ENCODE measurements around the gene MGAT1.

The MGAT1 gene

DNA sequence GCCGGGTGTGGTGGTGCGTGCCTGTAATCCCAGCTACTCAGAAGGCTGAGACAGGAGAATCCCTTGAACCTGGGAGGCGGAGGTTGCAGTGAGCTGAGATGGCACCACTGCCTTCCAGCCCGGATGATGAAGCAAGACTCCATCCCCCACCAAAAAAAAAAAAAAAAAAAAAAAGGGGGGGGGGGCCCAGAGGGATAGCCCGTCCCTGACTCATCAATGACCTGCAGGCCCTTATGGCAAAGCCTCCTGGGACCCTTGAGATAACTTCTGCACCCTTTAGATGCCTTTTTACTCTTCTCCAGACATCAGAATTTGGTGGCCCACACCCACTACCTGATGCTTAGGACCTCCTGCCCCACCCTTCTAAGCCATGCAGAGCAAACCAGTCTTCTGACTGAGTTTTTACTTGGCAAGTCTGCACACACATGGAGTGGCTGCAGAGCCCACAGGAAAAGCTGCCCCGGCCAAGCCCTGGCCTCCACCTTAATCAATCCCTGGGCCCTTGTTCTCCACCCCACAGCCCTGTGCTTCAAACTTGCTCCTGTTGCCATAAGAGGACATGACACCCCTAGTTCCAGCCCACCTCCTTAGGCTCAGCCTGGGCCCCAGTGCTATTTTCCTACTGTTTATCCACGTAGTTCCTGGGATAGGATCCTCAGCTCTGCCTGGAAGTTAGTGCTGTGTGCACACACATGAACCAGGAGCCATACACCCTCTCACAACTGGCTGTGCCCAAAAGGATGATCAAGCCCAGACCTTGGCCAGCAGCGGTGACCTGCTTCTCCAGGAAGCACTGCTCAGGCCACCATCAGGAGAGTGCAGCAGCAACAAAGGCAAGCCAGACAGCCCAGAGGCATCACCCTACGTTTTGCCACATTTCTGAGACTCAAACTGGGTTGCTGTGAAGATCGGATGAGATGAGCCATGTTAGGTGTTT lies 5.1 kb downstream of the MGAT1 start:
- Histone ChIP-seq H3K9ac (ENCODE audit: low read length) (peak overlapping the region; percentile 19), H3K27me3 (ENCODE audit: control insufficient read depth in 1 of 2, insufficient read depth in 1 of 2, low read length in 2 of 2) (no peaks in the 10 kb centered on the region), H3K4me1 (ENCODE audit: control insufficient read depth, insufficient read depth, low read depth, low read length) (peaks cover 39% of the 10 kb centered on the region), H3K14ac (ENCODE audit: low read length in 2 of 2) (no peak overlapping the region), H2AFZ (ENCODE audit: low read depth, low read length) (no peak overlapping the region), H4K91ac (ENCODE audit: low read length) (no peak overlapping the region), H2BK12ac (ENCODE audit: low read length in 2 of 2) (no peak overlapping the region), H3K4me2 (ENCODE audit: low read length, poor library complexity, severe bottlenecking) (no peak overlapping the region), H3K9me3 (ENCODE audit: control insufficient read depth, low read length) (no peaks in the 10 kb centered on the region), H3K79me1 (replicated peaks; ENCODE audit: low read length, poor library complexity, severe bottlenecking) (peaks cover 2% of the 10 kb centered on the region), H2BK120ac (ENCODE audit: low read depth, low read length) (no peak overlapping the region), H4K8ac (ENCODE audit: low read length) (no peak overlapping the region), H3K4ac (ENCODE audit: low read depth in 1 of 2, low read length in 2 of 2) (no peak overlapping the region), H3K23ac (ENCODE audit: low read length in 2 of 2) (no peak overlapping the region), H3K18ac (ENCODE audit: low read depth in 1 of 2, low read length in 2 of 2) (no peak overlapping the region), H3K4me3 (ENCODE audit: insufficient read depth in 1 of 2, low read depth in 1 of 2, low read length in 2 of 2) (peak overlapping the region in 1 of 2 experiments; percentile 34), H2BK15ac (ENCODE audit: low read depth, poor library complexity, severe bottlenecking) (no peak overlapping the region), H2AK5ac (ENCODE audit: low read length, severe bottlenecking) (no peak overlapping the region), H2BK5ac (ENCODE audit: low read depth, low read length, poor library complexity, severe bottlenecking) (no peak overlapping the region), H3K27ac (ENCODE audit: low read length, poor library complexity, severe bottlenecking) (no peak overlapping the region), H3K36me3 (ENCODE audit: control insufficient read depth in 1 of 2, insufficient read depth in 2 of 2, low read depth in 1 of 2, low read length in 2 of 2) (peaks cover 27 to 57% of the 10 kb centered on the region in 2 experiments)
- 81% methylated on average over 6 of the region's 10 CpGs for WGBS
- no peak for DNase-seq

DNA sequence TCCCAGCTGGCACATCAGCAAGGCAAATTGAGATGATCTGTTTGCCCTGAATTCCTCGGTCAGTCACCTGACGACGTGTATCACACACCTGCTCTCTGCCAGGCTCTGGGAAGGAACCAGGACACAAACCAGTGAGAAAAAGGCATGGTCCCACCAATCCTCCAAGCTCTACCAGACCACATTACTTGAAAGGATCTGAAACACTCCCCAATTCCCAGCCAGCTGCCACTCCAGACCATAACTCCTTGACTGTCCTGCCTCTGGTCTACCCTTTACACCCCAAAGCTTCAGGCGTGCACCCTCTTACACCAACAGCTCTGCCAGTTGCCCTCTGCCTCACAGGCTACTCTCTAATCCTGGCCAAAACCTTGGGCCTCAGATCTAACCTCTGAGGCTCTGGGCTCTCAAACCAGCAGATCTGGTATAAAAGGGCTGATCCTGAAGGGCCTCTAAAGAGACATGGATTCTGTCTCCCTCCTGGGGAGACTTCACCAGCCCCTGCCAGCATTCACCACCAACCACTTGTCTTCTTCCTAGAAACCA lies 6.8 kb downstream of the MGAT1 start:
- no peak overlapping the region for H3K14ac ChIP-seq (ENCODE audit: low read length in 2 of 2)
- no peak overlapping the region for H2AK5ac ChIP-seq (ENCODE audit: low read length, severe bottlenecking)
- no peak overlapping the region for H4K91ac ChIP-seq (ENCODE audit: low read length)
- H2BK120ac ChIP-seq (ENCODE audit: low read depth, low read length), result no peak overlapping the region
- H2BK5ac ChIP-seq (ENCODE audit: low read depth, low read length, poor library complexity, severe bottlenecking), result no peak overlapping the region
- no peak overlapping the region for H2BK15ac ChIP-seq (ENCODE audit: low read depth, poor library complexity, severe bottlenecking)
- H3K9me3 ChIP-seq (ENCODE audit: control insufficient read depth, low read length), result no peaks in the 10 kb centered on the region
- H3K4me3 ChIP-seq (ENCODE audit: insufficient read depth in 1 of 2, low read depth in 1 of 2, low read length in 2 of 2), result no peak overlapping the region
- H3K27me3 ChIP-seq (ENCODE audit: control insufficient read depth in 1 of 2, insufficient read depth in 1 of 2, low read length in 2 of 2), result no peaks in the 10 kb centered on the region
- H2BK12ac ChIP-seq (ENCODE audit: low read length in 2 of 2), result no peak overlapping the region
- H3K4ac ChIP-seq (ENCODE audit: low read depth in 1 of 2, low read length in 2 of 2), result no peak overlapping the region
- no peak overlapping the region for H3K27ac ChIP-seq (ENCODE audit: low read length, poor library complexity, severe bottlenecking)
- no peak overlapping the region for H3K4me2 ChIP-seq (ENCODE audit: low read length, poor library complexity, severe bottlenecking)
- peaks cover 39% of the 10 kb centered on the region for H3K4me1 ChIP-seq (ENCODE audit: control insufficient read depth, insufficient read depth, low read depth, low read length)
- peaks cover 44 to 72% of the 10 kb centered on the region in 2 experiments for H3K36me3 ChIP-seq (ENCODE audit: control insufficient read depth in 1 of 2, insufficient read depth in 2 of 2, low read depth in 1 of 2, low read length in 2 of 2)
- peak overlapping the region; percentile 16 for H3K9ac ChIP-seq (ENCODE audit: low read length)
- peaks cover 2% of the 10 kb centered on the region for H3K79me1 ChIP-seq (replicated peaks; ENCODE audit: low read length, poor library complexity, severe bottlenecking)
- H2AFZ ChIP-seq (ENCODE audit: low read depth, low read length), result no peak overlapping the region
- H4K8ac ChIP-seq (ENCODE audit: low read length), result no peak overlapping the region
- no peak overlapping the region for H3K18ac ChIP-seq (ENCODE audit: low read depth in 1 of 2, low read length in 2 of 2)
- no peak for DNase-seq
- peak overlapping the region in 1 of 2 experiments; percentile 61 for H3K23ac ChIP-seq (ENCODE audit: low read length in 2 of 2)
- over 99% methylated on average over 4 of the region's 4 CpGs for WGBS

DNA sequence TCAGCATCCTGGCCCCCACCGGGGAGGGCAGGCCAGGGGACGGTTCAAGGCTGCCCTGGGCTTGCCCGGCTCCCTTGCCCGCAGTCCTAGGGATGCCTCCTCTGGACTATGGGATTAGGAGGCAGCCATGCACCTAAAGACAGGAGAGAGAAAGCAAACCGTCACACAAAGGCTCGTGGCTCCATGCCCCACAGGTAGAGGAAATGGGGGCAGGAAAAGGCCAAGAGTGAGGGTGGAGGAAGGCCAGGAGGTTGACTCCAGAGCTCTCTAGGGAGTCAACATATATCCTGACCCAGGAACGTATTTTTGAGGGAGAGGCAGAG lies 9.7 kb downstream of the MGAT1 start:
- Histone ChIP-seq H3K23ac (ENCODE audit: low read length in 2 of 2) (no peak overlapping the region), H3K27ac (ENCODE audit: low read length, poor library complexity, severe bottlenecking) (no peak overlapping the region), H2AK5ac (ENCODE audit: low read length, severe bottlenecking) (no peak overlapping the region), H3K18ac (ENCODE audit: low read depth in 1 of 2, low read length in 2 of 2) (no peak overlapping the region), H4K91ac (ENCODE audit: low read length) (no peak overlapping the region), H3K9me3 (ENCODE audit: control insufficient read depth, low read length) (no peaks in the 10 kb centered on the region), H3K36me3 (ENCODE audit: control insufficient read depth in 1 of 2, insufficient read depth in 2 of 2, low read depth in 1 of 2, low read length in 2 of 2) (peaks cover 61 to 78% of the 10 kb centered on the region in 2 experiments), H2BK120ac (ENCODE audit: low read depth, low read length) (no peak overlapping the region), H3K4ac (ENCODE audit: low read depth in 1 of 2, low read length in 2 of 2) (no peak overlapping the region), H2BK5ac (ENCODE audit: low read depth, low read length, poor library complexity, severe bottlenecking) (no peak overlapping the region), H3K4me3 (ENCODE audit: insufficient read depth in 1 of 2, low read depth in 1 of 2, low read length in 2 of 2) (no peak overlapping the region), H3K27me3 (ENCODE audit: control insufficient read depth in 1 of 2, insufficient read depth in 1 of 2, low read length in 2 of 2) (no peaks in the 10 kb centered on the region), H3K79me1 (replicated peaks; ENCODE audit: low read length, poor library complexity, severe bottlenecking) (peaks cover 6% of the 10 kb centered on the region), H2BK15ac (ENCODE audit: low read depth, poor library complexity, severe bottlenecking) (no peak overlapping the region), H2BK12ac (ENCODE audit: low read length in 2 of 2) (no peak overlapping the region), H4K8ac (ENCODE audit: low read length) (no peak overlapping the region), H3K14ac (ENCODE audit: low read length in 2 of 2) (no peak overlapping the region), H3K4me1 (ENCODE audit: control insufficient read depth, insufficient read depth, low read depth, low read length) (peaks cover 33% of the 10 kb centered on the region), H3K9ac (ENCODE audit: low read length) (no peak overlapping the region), H2AFZ (ENCODE audit: low read depth, low read length) (no peak overlapping the region), H3K4me2 (ENCODE audit: low read length, poor library complexity, severe bottlenecking) (no peak overlapping the region)
- 92% methylated on average over 6 of the region's 7 CpGs for WGBS
- no peak for DNase-seq

DNA sequence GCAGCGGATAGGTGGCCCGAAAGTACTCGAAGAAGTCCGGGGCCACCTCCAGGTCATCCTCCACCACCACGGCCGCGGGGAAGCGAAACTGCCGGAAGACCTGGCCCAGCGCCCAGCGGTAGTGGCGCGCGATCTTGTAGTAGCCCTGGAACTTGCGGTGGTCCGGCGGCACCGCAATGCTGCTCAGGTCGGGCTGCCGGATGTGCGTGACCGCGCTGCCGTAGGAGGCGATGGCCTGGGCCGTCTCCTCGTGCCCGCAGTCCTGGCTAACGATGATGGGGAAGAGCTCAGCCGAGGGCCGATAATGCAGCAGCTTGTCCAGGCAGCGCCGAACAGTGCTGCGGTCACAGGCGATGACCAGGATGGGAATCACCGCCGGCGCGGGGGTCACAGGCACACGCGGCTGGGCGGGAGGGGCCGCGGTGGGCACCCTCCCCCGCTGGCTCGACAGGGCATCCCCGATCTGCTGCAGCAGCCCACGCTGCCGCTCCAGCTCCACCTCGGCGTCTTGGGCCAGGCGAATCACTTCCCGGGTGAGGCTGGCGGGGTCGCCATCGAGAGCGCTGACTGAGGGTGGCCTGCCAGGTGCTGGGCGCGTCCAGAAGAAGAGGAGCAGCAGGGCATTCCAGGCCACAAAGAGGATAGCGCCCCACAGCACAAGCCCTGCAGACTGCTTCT lies 10.2 kb downstream of the MGAT1 start:
- Histone ChIP-seq H3K4ac (ENCODE audit: low read depth in 1 of 2, low read length in 2 of 2) (no peak overlapping the region), H2AFZ (ENCODE audit: low read depth, low read length) (no peak overlapping the region), H3K4me2 (ENCODE audit: low read length, poor library complexity, severe bottlenecking) (no peak overlapping the region), H2BK15ac (ENCODE audit: low read depth, poor library complexity, severe bottlenecking) (no peak overlapping the region), H3K9ac (ENCODE audit: low read length) (no peak overlapping the region), H3K18ac (ENCODE audit: low read depth in 1 of 2, low read length in 2 of 2) (no peak overlapping the region), H3K9me3 (ENCODE audit: control insufficient read depth, low read length) (no peaks in the 10 kb centered on the region), H3K23ac (ENCODE audit: low read length in 2 of 2) (no peak overlapping the region), H2AK5ac (ENCODE audit: low read length, severe bottlenecking) (no peak overlapping the region), H3K4me1 (ENCODE audit: control insufficient read depth, insufficient read depth, low read depth, low read length) (peaks cover 32% of the 10 kb centered on the region), H3K4me3 (ENCODE audit: insufficient read depth in 1 of 2, low read depth in 1 of 2, low read length in 2 of 2) (peak overlapping the region in 1 of 2 experiments; percentile 8), H3K27ac (ENCODE audit: low read length, poor library complexity, severe bottlenecking) (no peak overlapping the region), H3K79me1 (replicated peaks; ENCODE audit: low read length, poor library complexity, severe bottlenecking) (peaks cover 6% of the 10 kb centered on the region), H3K14ac (ENCODE audit: low read length in 2 of 2) (no peak overlapping the region), H2BK12ac (ENCODE audit: low read length in 2 of 2) (peak overlapping the region in 1 of 2 experiments; percentile 23), H4K91ac (ENCODE audit: low read length) (no peak overlapping the region), H4K8ac (ENCODE audit: low read length) (no peak overlapping the region), H3K27me3 (ENCODE audit: control insufficient read depth in 1 of 2, insufficient read depth in 1 of 2, low read length in 2 of 2) (no peaks in the 10 kb centered on the region), H2BK5ac (ENCODE audit: low read depth, low read length, poor library complexity, severe bottlenecking) (no peak overlapping the region), H3K36me3 (ENCODE audit: control insufficient read depth in 1 of 2, insufficient read depth in 2 of 2, low read depth in 1 of 2, low read length in 2 of 2) (peaks cover 56 to 83% of the 10 kb centered on the region in 2 experiments), H2BK120ac (ENCODE audit: low read depth, low read length) (no peak overlapping the region)
- no peak for DNase-seq
- 97% methylated on average over 60 of the region's 60 CpGs for WGBS

All from mesenchymal stem cell (in vitro differentiated cells and primary cell).